ENCODE results near the gene RNF187. TPM values are rescaled to one million over a fixed set of nuclear protein-coding genes. Genes with fewer than 3 reads are reported as not detected.

RNF187 gene
- total RNA-seq, result 100 to 1,000 TPM; 103 to 112 TPM
- polyA plus RNA-seq (2013, experiment 1 of 2), result 55.2 TPM
- polyA plus RNA-seq (2013, experiment 2 of 2), result 42.1 TPM
- long read RNA-seq, experiment 1, partial matches to known transcripts, result 15 of 77 reads
- long read RNA-seq, experiment 1, other reads (novel, unspliced or antisense), result 62 of 77 reads
- long read RNA-seq, experiment 2, transcript RNF187-201 (4 exons, 3,017 nt), result major isoform, 237 of 248 reads
- long read RNA-seq, experiment 2, partial matches to known transcripts, result 7 of 248 reads
- long read RNA-seq, experiment 2, other reads (novel, unspliced or antisense), result 4 of 248 reads
- long read RNA-seq, experiment 3, partial matches to known transcripts, result 2 of 4 reads
- long read RNA-seq, experiment 3, other reads (novel, unspliced or antisense), result 2 of 4 reads
- long read RNA-seq, experiment 4, partial matches to known transcripts, result 26 of 27 reads
- long read RNA-seq, experiment 4, other reads (novel, unspliced or antisense), result 1 of 27 reads

DNA sequence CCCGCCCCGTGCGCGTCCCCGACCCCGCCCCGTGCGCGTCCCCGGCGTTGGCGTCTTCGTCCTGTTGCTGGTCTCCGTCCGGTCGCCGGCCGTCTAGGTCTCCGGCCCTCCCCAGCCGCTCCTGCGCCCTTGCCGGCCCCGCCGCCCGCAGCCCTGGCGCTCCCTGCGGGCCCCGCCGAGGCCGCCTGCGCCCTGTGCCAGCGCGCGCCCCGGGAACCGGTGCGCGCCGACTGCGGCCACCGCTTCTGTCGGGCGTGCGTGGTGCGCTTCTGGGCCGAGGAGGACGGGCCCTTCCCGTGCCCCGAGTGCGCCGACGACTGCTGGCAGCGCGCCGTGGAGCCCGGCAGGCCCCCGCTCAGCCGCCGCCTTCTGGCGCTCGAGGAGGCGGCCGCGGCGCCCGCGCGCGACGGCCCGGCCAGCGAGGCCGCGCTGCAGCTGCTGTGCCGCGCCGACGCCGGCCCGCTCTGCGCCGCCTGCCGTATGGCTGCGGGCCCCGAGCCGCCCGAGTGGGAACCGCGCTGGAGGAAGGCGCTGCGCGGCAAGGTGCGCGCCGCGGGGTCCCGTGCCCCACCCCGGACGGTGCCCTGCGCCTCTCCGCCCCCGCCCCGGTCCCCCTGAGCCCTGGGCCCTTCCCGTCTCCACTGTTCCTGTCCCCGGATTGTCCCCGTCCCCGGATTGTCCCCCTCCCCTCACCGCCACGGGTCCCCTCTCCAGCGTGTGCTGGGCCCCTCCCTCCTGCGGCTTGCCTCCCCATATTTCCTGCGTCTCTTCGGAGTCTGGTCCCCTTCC lies at the start of gene RNF187:
RNF187 (plus strand) TSS at position 47 of the 789 bp plus-strand sequence.
- H3K27me3 Mint-ChIP-seq (ENCODE audit: insufficient read depth), result peaks cover 8% of the 10 kb centered on the region
- WGBS, 2 experiments (ENCODE audit: insufficient coverage in 1 of 2, insufficient read length in 1 of 2), result 0% methylated on average over 38 to 113 of the region's 113 CpGs
- Histone ChIP-seq H3K4me1 (ENCODE audit: control insufficient read depth, insufficient read depth, low read length) (peaks cover 4% of the 10 kb centered on the region), H3K27ac (ENCODE audit: low read depth, low read length) (peak within 1 kb of the TSS; percentile 100), H3K9me3 (ENCODE audit: control insufficient read depth, low read length) (no peaks in the 10 kb centered on the region), H3K36me3 (ENCODE audit: control insufficient read depth, insufficient read depth, low read length) (peaks cover 29% of the 10 kb centered on the region), H3K27me3 (ENCODE audit: control insufficient read depth, insufficient read depth, low read length, poor library complexity, severe bottlenecking) (no peaks in the 10 kb centered on the region), H3K4me3 (ENCODE audit: low read length) (peak within 1 kb of the TSS; percentile 94), H3K9ac (ENCODE audit: extremely low read depth, low read length, poor library complexity, severe bottlenecking) (peak within 1 kb of the TSS; percentile 97)
- peak; percentile 65 for DNase-seq
- H3K27ac Mint-ChIP-seq, result peak within 1 kb of the TSS; percentile 100
- H3K4me3 Mint-ChIP-seq, result peak within 1 kb of the TSS; percentile 87
- H3K4me1 Mint-ChIP-seq, result no peaks in the 10 kb centered on the region
- TF ChIP-seq, protein P1, sequence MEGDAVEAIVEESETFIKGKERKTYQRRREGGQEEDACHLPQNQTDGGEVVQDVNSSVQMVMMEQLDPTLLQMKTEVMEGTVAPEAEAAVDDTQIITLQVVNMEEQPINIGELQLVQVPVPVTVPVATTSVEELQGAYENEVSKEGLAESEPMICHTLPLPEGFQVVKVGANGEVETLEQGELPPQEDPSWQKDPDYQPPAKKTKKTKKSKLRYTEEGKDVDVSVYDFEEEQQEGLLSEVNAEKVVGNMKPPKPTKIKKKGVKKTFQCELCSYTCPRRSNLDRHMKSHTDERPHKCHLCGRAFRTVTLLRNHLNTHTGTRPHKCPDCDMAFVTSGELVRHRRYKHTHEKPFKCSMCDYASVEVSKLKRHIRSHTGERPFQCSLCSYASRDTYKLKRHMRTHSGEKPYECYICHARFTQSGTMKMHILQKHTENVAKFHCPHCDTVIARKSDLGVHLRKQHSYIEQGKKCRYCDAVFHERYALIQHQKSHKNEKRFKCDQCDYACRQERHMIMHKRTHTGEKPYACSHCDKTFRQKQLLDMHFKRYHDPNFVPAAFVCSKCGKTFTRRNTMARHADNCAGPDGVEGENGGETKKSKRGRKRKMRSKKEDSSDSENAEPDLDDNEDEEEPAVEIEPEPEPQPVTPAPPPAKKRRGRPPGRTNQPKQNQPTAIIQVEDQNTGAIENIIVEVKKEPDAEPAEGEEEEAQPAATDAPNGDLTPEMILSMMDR (conservative IDR thresholded peaks at IDR 0.05), result no peak
- peaks cover 32% of the 10 kb centered on the region for H3K36me3 Mint-ChIP-seq (ENCODE audit: low read depth)
- H3K9me3 Mint-ChIP-seq, result no peaks in the 10 kb centered on the region

DNA sequence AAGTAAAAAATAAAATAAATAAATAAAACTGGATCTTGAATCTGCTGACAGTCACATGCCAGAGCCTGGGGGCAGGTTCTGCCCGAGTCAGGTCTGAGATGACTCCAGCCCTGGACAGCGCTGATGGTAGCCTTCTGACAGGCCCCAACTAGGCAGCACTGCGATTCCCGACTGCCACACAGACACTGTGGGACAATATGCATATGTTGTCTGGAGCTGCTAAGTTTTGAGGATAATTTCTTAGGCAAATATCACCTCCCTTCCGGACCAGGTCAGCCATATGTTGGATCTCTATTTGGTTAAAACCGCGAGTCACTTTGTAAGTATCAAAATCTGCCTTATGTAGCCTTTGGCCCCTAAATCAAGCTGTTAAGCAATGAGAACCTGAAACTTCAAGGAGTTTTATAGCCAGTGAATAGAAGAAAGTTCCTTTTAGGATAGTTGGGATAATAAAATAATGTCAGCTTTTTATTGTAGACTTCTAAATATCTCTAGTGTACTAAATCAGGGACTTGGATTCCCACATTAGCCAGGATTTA lies 49.7 kb upstream of the RNF187 start:
- Histone ChIP-seq H3K4me1 (ENCODE audit: control insufficient read depth, insufficient read depth, low read length) (peaks cover 6% of the 10 kb centered on the region), H3K9ac (ENCODE audit: extremely low read depth, low read length, poor library complexity, severe bottlenecking) (no peak overlapping the region), H3K27ac (ENCODE audit: low read depth, low read length) (no peak overlapping the region), H3K27me3 (ENCODE audit: control insufficient read depth, insufficient read depth, low read length, poor library complexity, severe bottlenecking) (peaks cover 41% of the 10 kb centered on the region), H3K4me3 (ENCODE audit: low read length) (no peak overlapping the region), H3K9me3 (ENCODE audit: control insufficient read depth, low read length) (no peaks in the 10 kb centered on the region), H3K36me3 (ENCODE audit: control insufficient read depth, insufficient read depth, low read length) (no peaks in the 10 kb centered on the region)
- H3K27ac Mint-ChIP-seq, result no peak overlapping the region
- H3K27me3 Mint-ChIP-seq (ENCODE audit: insufficient read depth), result peaks cover 74% of the 10 kb centered on the region
- peaks cover 19% of the 10 kb centered on the region for H3K4me1 Mint-ChIP-seq
- peak; percentile 24 for DNase-seq
- no peaks in the 10 kb centered on the region for H3K9me3 Mint-ChIP-seq
- H3K4me3 Mint-ChIP-seq, result no peak overlapping the region
- no peaks in the 10 kb centered on the region for H3K36me3 Mint-ChIP-seq (ENCODE audit: low read depth)
- TF ChIP-seq, protein P1 (conservative IDR thresholded peaks at IDR 0.05), result no peak
- WGBS, 2 experiments (ENCODE audit: insufficient coverage in 1 of 2, insufficient read length in 1 of 2), result 94% methylated on average over 4 to 7 of the region's 7 CpGs

DNA sequence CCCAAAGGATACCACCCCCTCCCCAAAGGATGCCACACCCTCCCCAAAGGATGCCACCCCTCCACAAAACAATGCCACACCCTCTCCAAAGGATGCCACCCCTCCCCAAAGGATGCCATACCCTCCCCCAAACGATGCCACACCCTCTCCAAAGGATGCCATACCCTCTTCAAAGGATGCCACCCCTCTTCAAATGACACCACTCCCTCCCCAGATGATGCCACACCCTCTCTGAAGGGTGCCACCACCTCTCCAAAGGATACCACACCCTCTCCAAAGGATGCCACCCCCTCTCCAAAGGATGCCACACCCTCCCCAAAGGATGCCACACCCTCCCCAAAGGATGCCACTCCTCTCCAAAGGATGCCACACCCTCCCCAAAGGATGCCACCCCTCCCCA lies 48.9 kb upstream of the RNF187 start:
- peaks cover 46% of the 10 kb centered on the region for H3K27me3 ChIP-seq (ENCODE audit: control insufficient read depth, insufficient read depth, low read length, poor library complexity, severe bottlenecking)
- 33 to 53% methylated on average over 1 of the region's 1 CpG for WGBS, 2 experiments (ENCODE audit: insufficient coverage in 1 of 2, insufficient read length in 1 of 2)
- Mint-ChIP-seq H3K4me1 (peaks cover 13% of the 10 kb centered on the region), H3K27ac (no peak overlapping the region), H3K27me3 (ENCODE audit: insufficient read depth) (peaks cover 81% of the 10 kb centered on the region), H3K9me3 (peaks cover under 1% of the 10 kb centered on the region), H3K4me3 (no peak overlapping the region), H3K36me3 (ENCODE audit: low read depth) (no peaks in the 10 kb centered on the region)
- TF ChIP-seq, protein P1 (conservative IDR thresholded peaks at IDR 0.05), result no peak
- DNase-seq, result no peak
- H3K4me3 ChIP-seq (ENCODE audit: low read length), result no peak overlapping the region
- peaks cover 6% of the 10 kb centered on the region for H3K4me1 ChIP-seq (ENCODE audit: control insufficient read depth, insufficient read depth, low read length)
- no peak overlapping the region for H3K9ac ChIP-seq (ENCODE audit: extremely low read depth, low read length, poor library complexity, severe bottlenecking)
- H3K36me3 ChIP-seq (ENCODE audit: control insufficient read depth, insufficient read depth, low read length), result no peaks in the 10 kb centered on the region
- H3K27ac ChIP-seq (ENCODE audit: low read depth, low read length), result no peak overlapping the region
- no peaks in the 10 kb centered on the region for H3K9me3 ChIP-seq (ENCODE audit: control insufficient read depth, low read length)

Data from endodermal cell (in vitro differentiated cells).